K562 (cell line): Measurements from ENCODE around the gene KDM2B. TPM values are rescaled to one million over a fixed set of nuclear protein-coding genes. Genes with fewer than 3 reads are reported as not detected.

Source experiments
- BCOR ChIP-seq: fragments of 450-650 bp; IDR thresholded peaks from 2 replicates; pipeline ENCODE4 v1.6.1; 2016
- BRD4 ChIP-seq: fragments of 200-600 bp; sonication (generic); IDR thresholded peaks from 2 replicates; pipeline ENCODE4 v1.6.1; 2017; ENCODE audit warnings: inconsistent platforms
- CBFA2T3 ChIP-seq: fragments of 450-650 bp; IDR thresholded peaks from 2 replicates; pipeline ENCODE4 v1.6.1; 2017
- ELF2 ChIP-seq: fragments of 250-450 bp; sonication (Bioruptor Pico); IDR thresholded peaks from 2 replicates; pipeline ENCODE4 v1.5.0; 2021; ENCODE audit warnings: mild to moderate bottlenecking
- HIVEP1 ChIP-seq: fragments of 250-450 bp; sonication (Bioruptor Pico); IDR thresholded peaks from 2 replicates; pipeline ENCODE4 v1.4.0; 2020; ENCODE audit warnings: mild to moderate bottlenecking
- HNRNPK ChIP-seq: fragments of 200-400 bp; formaldehyde crosslinking; IDR thresholded peaks from one replicate; pipeline ENCODE4 v1.6.1; 2018; ENCODE audit warnings: mild to moderate bottlenecking, low read depth, low read length; ENCODE audit not compliant: poor library complexity, severe bottlenecking
- HSF4 ChIP-seq: fragments of 250-450 bp; sonication (Bioruptor Pico); IDR thresholded peaks from 2 replicates; pipeline ENCODE4 v2.1.2; 2022; ENCODE audit warnings: mild to moderate bottlenecking, moderate library complexity, borderline replicate concordance
- JUNB ChIP-seq: fragments of 450-650 bp; formaldehyde crosslinking; conservative IDR thresholded peaks from 2 replicates; pipeline ENCODE4 v1.4.0; 2020; ENCODE audit warnings: mild to moderate bottlenecking
- L3MBTL2 ChIP-seq: fragments of 450-650 bp; IDR thresholded peaks from 2 replicates; pipeline ENCODE4 v1.6.1; 2016; ENCODE audit warnings: mild to moderate bottlenecking, moderate library complexity
- RBM39 ChIP-seq: fragments of 200-400 bp; formaldehyde crosslinking; optimal IDR thresholded peaks from 2 replicates; pipeline ENCODE3; 2018; ENCODE audit warnings: low read depth, low read length
- RFX1 ChIP-seq: fragments of 450-650 bp; IDR thresholded peaks from 2 replicates; pipeline ENCODE4 v1.6.1; 2016; ENCODE audit warnings: mild to moderate bottlenecking, moderate library complexity
- RFX5 ChIP-seq: IDR thresholded peaks from 2 replicates; pipeline ENCODE4 v1.6.1; 2011; ENCODE audit warnings: low read depth, mild to moderate bottlenecking, improper control_type of control experiment, low read length
- SLC30A9 ChIP-seq: fragments of 250-450 bp; sonication (Bioruptor Pico); IDR thresholded peaks from 2 replicates; pipeline ENCODE4 v1.8.0; 2022; ENCODE audit warnings: mild to moderate bottlenecking, moderate library complexity
- STAG1 ChIP-seq: sonication (generic); formaldehyde crosslinking; IDR thresholded peaks from 2 replicates; pipeline ENCODE4 v1.5.0; 2020; ENCODE audit warnings: missing genetic modification reagents, borderline replicate concordance
- U2AF1 ChIP-seq: fragments of 200-400 bp; formaldehyde crosslinking; optimal IDR thresholded peaks from 2 replicates; pipeline ENCODE3; 2017; ENCODE audit warnings: mild to moderate bottlenecking, low read depth, low read length, moderate library complexity
- ZBTB7A ChIP-seq: IDR thresholded peaks from 2 replicates; pipeline ENCODE4 v1.6.1; 2011; ENCODE audit warnings: low read depth, mild to moderate bottlenecking, low read length, moderate library complexity, borderline replicate concordance; ENCODE audit not compliant: control insufficient read depth
- ZC3H4 ChIP-seq: sonication (generic); formaldehyde crosslinking; IDR thresholded peaks from 2 replicates; pipeline ENCODE4 v1.9.0; 2021; ENCODE audit warnings: missing genetic modification reagents, borderline replicate concordance
- ZNF124 ChIP-seq: sonication (generic); formaldehyde crosslinking; IDR thresholded peaks from 2 replicates; pipeline ENCODE4 v1.8.1; 2022; ENCODE audit warnings: missing genetic modification reagents
- ZNF217 ChIP-seq: sonication (generic); formaldehyde crosslinking; IDR thresholded peaks from 2 replicates; pipeline ENCODE4 v1.8.0; 2022; ENCODE audit warnings: mild to moderate bottlenecking, missing genetic modification reagents
- ZNF263 ChIP-seq: sonication (generic); formaldehyde crosslinking; IDR thresholded peaks from 2 replicates; pipeline ENCODE4 v1.8.0; 2022; ENCODE audit warnings: mild to moderate bottlenecking, missing genetic modification reagents, borderline replicate concordance
- ZNF274 ChIP-seq: IDR thresholded peaks from 2 replicates; pipeline ENCODE4 v1.6.1; 2011; ENCODE audit warnings: low read depth, mild to moderate bottlenecking, low read length, moderate library complexity, borderline replicate concordance
- ZNF3 ChIP-seq: fragments of 250-450 bp; sonication (Bioruptor Pico); IDR thresholded peaks from 2 replicates; pipeline ENCODE4 v1.5.0; 2021; ENCODE audit warnings: mild to moderate bottlenecking, moderate library complexity
- ZNF311 ChIP-seq: fragments of 250-450 bp; sonication (Bioruptor Pico); IDR thresholded peaks from 2 replicates; pipeline ENCODE4 v1.4.0; 2020; ENCODE audit warnings: mild to moderate bottlenecking, moderate library complexity
- ZNF316 ChIP-seq: fragments of 450-650 bp; IDR thresholded peaks from 2 replicates; pipeline ENCODE4 v1.6.1; 2016
- polyA plus RNA-seq, 8 experiments: library from polyadenylated mRNA; depleted of rRNA in 4 of 8; stranded (reverse) in 5 of 8; unstranded in 3 of 8; fragments of >200 nt; fragmentation: Nextera tagmentation in 2 of 8; fragmentation: Illumina TruSeq in 1 of 8; extraction: Ambion mirVana in 2 of 8; extraction: Trizol in 1 of 8; gene quantifications; 2 replicates each; pipeline versions ENCODE4 v1.2.1 to v1.2.3, GENCODE V29; 2011 to 2014; ENCODE audit warnings: inconsistent platforms in 1 of 8, missing spikeins in 1 of 8
- total RNA-seq, 7 experiments: library from RNA; depleted of rRNA in 6 of 7; stranded (reverse); fragments of >200 nt in 6 of 7; fragmentation: Illumina TruSeq in 2 of 7; extraction: Trizol in 2 of 7; gene quantifications; 2 replicates each; pipeline versions ENCODE4 v1.2.1 to v1.2.3, GENCODE V29; 2011 to 2021; ENCODE audit warnings: low replicate concordance in 1 of 7
- TF ChIP-seq, protein P1 (sequence below), 2 experiments: fragments of 450-650 bp; conservative IDR thresholded peaks; 2 replicates each; pipeline ENCODE4 v1.6.1; 2017; ENCODE audit warnings: mild to moderate bottlenecking in 2 of 2, moderate library complexity in 2 of 2
- TF ChIP-seq, protein P2 (sequence below): fragments of 250-450 bp; sonication (Bioruptor Pico); IDR thresholded peaks from 2 replicates; pipeline ENCODE4 v1.8.0; 2022; ENCODE audit warnings: inconsistent platforms

Gene KDM2B
- total and polyA plus RNA-seq, 9 of the 15 experiments (the other 6 are each of a cell fraction or from before 2014, with no cell fraction given), result 7.4 to 50.5 (median 22.5) TPM

DNA sequence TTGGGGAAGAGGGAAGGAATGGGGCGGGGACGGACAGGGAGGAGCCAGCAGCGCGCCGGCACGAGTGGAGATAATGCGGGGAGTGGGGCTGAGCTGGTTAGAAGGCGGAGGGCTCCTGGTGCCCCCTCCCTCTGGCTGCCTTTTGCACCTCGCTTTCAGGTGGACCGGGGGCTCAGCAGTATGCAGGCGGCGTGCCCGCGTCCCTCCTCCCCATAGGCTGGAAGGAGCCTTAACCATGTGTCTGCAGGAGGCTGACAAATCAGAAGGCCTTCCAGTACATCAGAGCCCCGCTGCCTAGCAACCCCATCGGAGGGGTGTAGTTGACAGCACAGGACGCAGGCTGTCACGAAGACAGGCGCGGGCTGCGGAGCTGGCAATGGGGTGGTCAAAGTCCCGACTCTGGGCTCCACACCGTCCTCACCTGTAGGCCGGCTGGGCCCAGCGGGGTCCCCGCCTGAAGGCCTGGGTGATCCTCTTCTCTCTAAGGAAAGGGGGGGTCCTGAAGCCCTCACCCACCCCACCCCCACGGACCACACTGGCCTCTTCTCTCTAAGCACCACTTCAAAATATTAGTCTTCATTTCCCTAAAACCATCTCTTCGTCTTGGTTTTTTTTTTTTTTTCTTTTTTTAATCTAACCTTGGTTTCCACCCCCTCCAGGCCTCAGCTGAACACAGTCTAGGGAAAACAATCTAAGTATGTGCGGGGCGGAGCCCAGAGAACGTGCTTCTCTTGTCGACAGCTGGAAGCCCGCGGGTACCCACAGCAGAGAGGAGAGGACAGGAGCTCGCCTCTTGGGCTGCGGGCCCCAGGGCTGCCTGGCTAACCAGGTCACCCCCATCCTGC lies 44.5 kb downstream of the KDM2B start (continued):
- TF ChIP-seq, protein P1, sequence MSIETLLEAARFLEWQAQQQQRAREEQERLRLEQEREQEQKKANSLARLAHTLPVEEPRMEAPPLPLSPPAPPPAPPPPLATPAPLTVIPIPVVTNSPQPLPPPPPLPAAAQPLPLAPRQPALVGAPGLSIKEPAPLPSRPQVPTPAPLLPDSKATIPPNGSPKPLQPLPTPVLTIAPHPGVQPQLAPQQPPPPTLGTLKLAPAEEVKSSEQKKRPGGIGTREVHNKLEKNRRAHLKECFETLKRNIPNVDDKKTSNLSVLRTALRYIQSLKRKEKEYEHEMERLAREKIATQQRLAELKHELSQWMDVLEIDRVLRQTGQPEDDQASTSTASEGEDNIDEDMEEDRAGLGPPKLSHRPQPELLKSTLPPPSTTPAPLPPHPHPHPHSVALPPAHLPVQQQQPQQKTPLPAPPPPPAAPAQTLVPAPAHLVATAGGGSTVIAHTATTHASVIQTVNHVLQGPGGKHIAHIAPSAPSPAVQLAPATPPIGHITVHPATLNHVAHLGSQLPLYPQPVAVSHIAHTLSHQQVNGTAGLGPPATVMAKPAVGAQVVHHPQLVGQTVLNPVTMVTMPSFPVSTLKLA (conservative IDR thresholded peaks at IDR 0.05), result peak in 1 of 2 experiments; percentile 51; a peak in 2 of 4 replicates
- TF ChIP-seq BRD4 (no peak), HNRNPK (no peak), ZC3H4 (CRISPR knock-in tag) (no peak), JUNB (CRISPR knock-in tag) (no peak), SLC30A9 (no peak), ZBTB7A (peak; percentile 13; the same call in 1 of the 2 replicates), ELF2 (CRISPR knock-in tag) (no peak), ZNF217 (CRISPR knock-in tag) (no peak), ZNF316 (no peak), ZNF3 (CRISPR knock-in tag) (no peak), HSF4 (CRISPR knock-in tag) (no peak), CBFA2T3 (no peak), U2AF1 (no peak), ZNF124 (CRISPR knock-in tag) (no peak), ZNF311 (CRISPR knock-in tag) (no peak), STAG1 (CRISPR knock-in tag) (no peak), ZNF274 (no peak), RFX5 (no peak), ZNF263 (CRISPR knock-in tag) (peak; percentile 91), RFX1 (peak; percentile 89), RBM39 (peak; percentile 32), HIVEP1 (CRISPR knock-in tag) (no peak), L3MBTL2 (0 out of 2 replicates have a peak, but pooled peaks have one; percentile 23), BCOR (no peak)
- TF ChIP-seq, protein P2, sequence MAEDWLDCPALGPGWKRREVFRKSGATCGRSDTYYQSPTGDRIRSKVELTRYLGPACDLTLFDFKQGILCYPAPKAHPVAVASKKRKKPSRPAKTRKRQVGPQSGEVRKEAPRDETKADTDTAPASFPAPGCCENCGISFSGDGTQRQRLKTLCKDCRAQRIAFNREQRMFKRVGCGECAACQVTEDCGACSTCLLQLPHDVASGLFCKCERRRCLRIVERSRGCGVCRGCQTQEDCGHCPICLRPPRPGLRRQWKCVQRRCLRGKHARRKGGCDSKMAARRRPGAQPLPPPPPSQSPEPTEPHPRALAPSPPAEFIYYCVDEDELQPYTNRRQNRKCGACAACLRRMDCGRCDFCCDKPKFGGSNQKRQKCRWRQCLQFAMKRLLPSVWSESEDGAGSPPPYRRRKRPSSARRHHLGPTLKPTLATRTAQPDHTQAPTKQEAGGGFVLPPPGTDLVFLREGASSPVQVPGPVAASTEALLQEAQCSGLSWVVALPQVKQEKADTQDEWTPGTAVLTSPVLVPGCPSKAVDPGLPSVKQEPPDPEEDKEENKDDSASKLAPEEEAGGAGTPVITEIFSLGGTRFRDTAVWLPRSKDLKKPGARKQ (CRISPR knock-in tag), result no peak
